AG04450 (cell line): ENCODE results near the gene PSMD1. TPM values are rescaled to one million over a fixed set of nuclear protein-coding genes. Genes with fewer than 3 reads are reported as not detected.
A peak's percentile ranks its signal among the peaks of the same experiment; 100 is the strongest.

ENCODE experiments used
- CTCF ChIA-PET: fragments of 300-600, 350-600 bp; formaldehyde crosslinking; extraction: SDS; loops from one replicate; lab custom pipeline; 2022; ENCODE audit warnings: antibody characterized with exemption, inconsistent platforms; lab: Charles Lee
- POLR2A ChIA-PET: fragments of 350-600 bp; formaldehyde crosslinking; extraction: SDS; loops from one replicate; lab custom pipeline; 2021; ENCODE audit warnings: antibody characterized with exemption, inconsistent platforms; lab: Yijun Ruan, JAX
- DNase-seq: peaks from one replicate; pipeline ENCODE4 v3.0.0-alpha.2; 2011; ENCODE audit warnings: low read depth, low spot score
- H3K27ac ChIP-seq: one replicate; pipeline ENCODE4 v1.5.1; 2012; ENCODE audit warnings: low read depth, low read length, control low read depth
- H3K27me3 ChIP-seq: one replicate; pipeline ENCODE4 v1.6.0; 2012; ENCODE audit warnings: low read length; ENCODE audit not compliant: control insufficient read depth, insufficient read depth
- H3K4me3 ChIP-seq: 2 replicates; pipeline ENCODE4 v1.5.1; 2011; ENCODE audit warnings: mild to moderate bottlenecking, low read depth, low read length, control low read depth
- H3K9me3 ChIP-seq: 2 replicates; pipeline ENCODE4 v1.5.1; 2012; ENCODE audit warnings: low read length; ENCODE audit not compliant: control insufficient read depth, insufficient read depth
- CTCF ChIP-seq: IDR thresholded peaks from 2 replicates; pipeline ENCODE4 v1.5.1; 2011; ENCODE audit warnings: low read depth, low read length, control low read depth, inconsistent platforms
- polyA plus RNA-seq: library from polyadenylated mRNA; depleted of rRNA; stranded (reverse); fragments of >200 nt; gene quantifications from 2 replicates; pipeline ENCODE4 v1.2.3, GENCODE V29; 2011; rRNA removed
- small RNA-seq: library from RNA; depleted of rRNA; stranded (forward); fragments of <200 nt; gene quantifications from one replicate; pipeline ENCODE3, GENCODE V24; 2012; ENCODE audit warnings: low read depth; ENCODE audit not compliant: insufficient read length

Gene PSMD1
- polyA plus RNA-seq, 1 experiment = 211 TPM

DNA sequence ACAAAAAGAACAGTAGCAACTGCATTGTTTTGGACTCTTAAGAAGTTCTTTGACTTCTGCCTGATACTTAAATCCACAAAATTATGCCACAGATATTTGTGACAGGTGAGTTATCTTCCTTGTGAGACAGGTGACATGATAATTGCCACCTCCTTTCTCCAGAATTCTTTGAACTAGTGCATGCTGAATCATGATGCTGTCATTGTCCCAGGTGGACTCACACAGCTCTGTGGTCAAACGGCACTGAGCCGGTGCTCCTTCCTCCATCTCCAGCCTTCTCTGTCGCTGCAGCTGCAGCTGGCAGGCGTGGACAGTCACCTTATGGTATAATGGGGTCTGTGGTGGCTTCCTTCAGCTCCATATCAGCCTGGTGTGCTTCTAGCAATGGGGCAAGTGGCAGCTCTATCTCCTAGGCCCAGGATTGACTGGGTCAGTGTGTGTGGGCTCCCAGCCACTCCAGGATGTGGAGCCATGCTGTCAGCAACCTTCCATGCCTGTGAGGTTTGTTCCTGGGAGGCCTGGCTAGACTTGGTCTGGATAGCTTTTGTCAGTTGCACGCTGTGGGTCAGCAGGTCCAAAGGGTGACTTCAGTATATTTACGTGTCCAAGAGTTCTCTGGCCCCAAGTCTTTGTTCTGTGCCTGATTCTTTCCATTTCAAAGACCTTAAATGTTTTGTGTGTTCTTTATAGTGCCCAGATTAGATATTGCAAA, 157.4 kb downstream of the PSMD1 start:
- Histone ChIP-seq H3K9me3 (no peaks in the 10 kb centered on the region), H3K4me3 (no peak overlapping the region), H3K27ac (no peak overlapping the region), H3K27me3 (no peaks in the 10 kb centered on the region)
- DNase-seq = no peak
- CTCF ChIA-PET = interaction anchor here (1.6 kb wide), 1 partner anchor 14 kb away, joined by 4 read pairs; no protein-coding TSS in a partner anchor
- POLR2A ChIA-PET = no interaction called here
- TF ChIP-seq CTCF = no peak

GRCh38 chr2:231218366-231218765, 161.7 kb downstream of the PSMD1 start:
- Histone ChIP-seq H3K27ac (no peak overlapping the region), H3K4me3 (no peak overlapping the region), H3K9me3 (no peaks in the 10 kb centered on the region), H3K27me3 (no peaks in the 10 kb centered on the region)
- CTCF ChIA-PET = interaction anchor here (0.7 to 1.2 kb wide), 2 partner anchors 8 to 233 kb away, joined by 3 to 4 read pairs; no protein-coding TSS in a partner anchor
- no peak for TF ChIP-seq CTCF
- POLR2A ChIA-PET = no interaction called here
- DNase-seq = no peak

- no peak for DNase-seq
- Histone ChIP-seq H3K9me3 (no peaks in the 10 kb centered on the region), H3K27ac (no peak overlapping the region), H3K4me3 (no peak overlapping the region), H3K27me3 (no peaks in the 10 kb centered on the region)
- TF ChIP-seq CTCF = no peak
- POLR2A ChIA-PET = interaction anchor here (0.6 to 0.8 kb wide), 2 partner anchors 21 to 233 kb away, joined by 5 to 7 read pairs; no protein-coding TSS in a partner anchor
- CTCF ChIA-PET = interaction anchor here (0.7 to 1.4 kb wide), 5 partner anchors 8 to 232 kb away, joined by 3 to 10 read pairs (median 4); no protein-coding TSS in a partner anchor
These were observed 162.6 kb downstream of the PSMD1 start for GRCh38 chr2:231219289-231219688.

GRCh38 chr2:231221761-231222160, 165.1 kb downstream of the PSMD1 start:
- Histone ChIP-seq H3K27me3 (no peaks in the 10 kb centered on the region), H3K9me3 (no peaks in the 10 kb centered on the region), H3K4me3 (no peak overlapping the region), H3K27ac (peak overlapping the region; percentile 82)
- CTCF ChIA-PET = interaction anchor here (1.1 kb wide), 1 partner anchor 116 kb away, joined by 7 read pairs; no protein-coding TSS in a partner anchor
- no peak for DNase-seq
- POLR2A ChIA-PET = interaction anchor here (0.6 to 0.7 kb wide), 4 partner anchors 9 to 230 kb away, joined by 3 to 7 read pairs (median 4); no protein-coding TSS in a partner anchor
- TF ChIP-seq CTCF = no peak

Small RNA genes lying within 50 kb of the gene (small RNA-seq; reads per million reads assigned to genes)
- gene RNU1-93P = not detected

Other genes with a start within 250 kb of the PSMD1 start
- gene ITM2C, start 191.9 kb upstream of the PSMD1 start, polyA plus RNA-seq = 371 and 551 TPM in 2 replicates
- not detected in 2 replicates for gene GPR55, start 131.6 kb upstream of the PSMD1 start, polyA plus RNA-seq
- not detected in 2 replicates for gene SPATA3, start 60.7 kb upstream of the PSMD1 start, polyA plus RNA-seq
- gene C2orf72, start 19.3 kb upstream of the PSMD1 start, polyA plus RNA-seq = 0.02 TPM in 1 of 2 replicates, not detected in the other
- 1.2 TPM in 2 replicates for gene HTR2B, start 68.2 kb downstream of the PSMD1 start, polyA plus RNA-seq
- 49.4 and 51.2 TPM in 2 replicates for gene ARMC9, start 141.8 kb downstream of the PSMD1 start, polyA plus RNA-seq